Measurements from ENCODE around the gene TRAPPC10. TPM values are rescaled to one million over a fixed set of nuclear protein-coding genes. Genes with fewer than 3 reads are reported as not detected.
A peak's percentile ranks its signal among the peaks of the same experiment; 100 is the strongest.

Gene TRAPPC10
- total RNA-seq, 2 experiments from 2014 or later: 44.1 to 45.4 TPM

- H3K27me3 Mint-ChIP-seq: no peaks in the 10 kb centered on the region
- peak overlapping the region; percentile 21 for H3K27ac Mint-ChIP-seq
- H3K9me3 Mint-ChIP-seq: no peaks in the 10 kb centered on the region
- intact Hi-C loops (cut with micrococcal nuclease): no loop called here
- ChIA-PET CTCF (interaction anchor here (1.3 kb wide), 1 partner anchor 16 kb away, joined by 4 read pairs; no protein-coding TSS in a partner anchor), POLR2A (interaction anchor here (0.6 kb wide), 3 partner anchors 8 to 112 kb away, joined by 3 to 4 read pairs (median 3); no protein-coding TSS in a partner anchor)
- no peak overlapping the region for H3K4me3 Mint-ChIP-seq
- peaks cover 8% of the 10 kb centered on the region for H3K4me1 Mint-ChIP-seq (ENCODE audit: low read depth)
- ATAC-seq (no peak), DNase-seq (no peak)
- TF ChIP-seq CTCF (IDR thresholded peaks at IDR 0.05): no peak
- peaks cover 6% of the 10 kb centered on the region for H3K36me3 Mint-ChIP-seq (ENCODE audit: low read depth)
These were observed 37.5 kb downstream of the TRAPPC10 start for GRCh38 chr21:44049606-44050005.

GRCh38 chr21:44050276-44050675 is 38.2 kb downstream of the TRAPPC10 start:
- H3K4me1 Mint-ChIP-seq (ENCODE audit: low read depth): peaks cover 8% of the 10 kb centered on the region
- no peaks in the 10 kb centered on the region for H3K9me3 Mint-ChIP-seq
- intact Hi-C loops (cut with micrococcal nuclease): no loop called here
- H3K27ac Mint-ChIP-seq: no peak overlapping the region
- DNase-seq (no peak), ATAC-seq (no peak)
- no peaks in the 10 kb centered on the region for H3K27me3 Mint-ChIP-seq
- TF ChIP-seq CTCF (IDR thresholded peaks at IDR 0.05): no peak
- POLR2A ChIA-PET: interaction anchor here (0.6 to 1.4 kb wide), 2 partner anchors 13 to 14 kb away, joined by 3 read pairs; no protein-coding TSS in a partner anchor
- CTCF ChIA-PET: interaction anchor here (1.3 kb wide), 1 partner anchor 16 kb away, joined by 4 read pairs; no protein-coding TSS in a partner anchor
- H3K36me3 Mint-ChIP-seq (ENCODE audit: low read depth): peaks cover 6% of the 10 kb centered on the region
- no peak overlapping the region for H3K4me3 Mint-ChIP-seq

GRCh38 chr21:44051462-44051941 is 39.4 kb downstream of the TRAPPC10 start:
- ATAC-seq (no peak), DNase-seq (no peak)
- Mint-ChIP-seq H3K27me3 (no peaks in the 10 kb centered on the region), H3K36me3 (ENCODE audit: low read depth) (peaks cover 16% of the 10 kb centered on the region), H3K27ac (no peak overlapping the region), H3K9me3 (no peaks in the 10 kb centered on the region), H3K4me3 (no peak overlapping the region), H3K4me1 (ENCODE audit: low read depth) (peaks cover 8% of the 10 kb centered on the region)
- intact Hi-C loops (cut with micrococcal nuclease): no loop called here
- CTCF ChIA-PET: no interaction called here
- POLR2A ChIA-PET: interaction anchor here (0.6 to 1.4 kb wide), 3 partner anchors 13 to 23 kb away, joined by 3 to 5 read pairs (median 3); no protein-coding TSS in a partner anchor
- TF ChIP-seq CTCF (IDR thresholded peaks at IDR 0.05): no peak

GRCh38 chr21:44052071-44052829 is 40.1 kb downstream of the TRAPPC10 start:
- intact Hi-C loops (cut with micrococcal nuclease): no loop called here
- peaks cover 11% of the 10 kb centered on the region for H3K4me1 Mint-ChIP-seq (ENCODE audit: low read depth)
- H3K4me3 Mint-ChIP-seq: no peak overlapping the region
- DNase-seq (no peak), ATAC-seq (no peak)
- ChIA-PET POLR2A (interaction anchor here (1.0 kb wide), 1 partner anchor 13 kb away, joined by 5 read pairs; no protein-coding TSS in a partner anchor), CTCF (no interaction called here)
- H3K27ac Mint-ChIP-seq: no peak overlapping the region
- no peak for TF ChIP-seq CTCF (IDR thresholded peaks at IDR 0.05)
- no peaks in the 10 kb centered on the region for H3K9me3 Mint-ChIP-seq
- peaks cover 20% of the 10 kb centered on the region for H3K36me3 Mint-ChIP-seq (ENCODE audit: low read depth)
- H3K27me3 Mint-ChIP-seq: no peaks in the 10 kb centered on the region

GRCh38 chr21:44052830-44053226 is 40.7 kb downstream of the TRAPPC10 start:
- ChIA-PET CTCF (no interaction called here), POLR2A (no interaction called here)
- Mint-ChIP-seq H3K4me1 (ENCODE audit: low read depth) (peaks cover 11% of the 10 kb centered on the region), H3K27me3 (no peaks in the 10 kb centered on the region), H3K36me3 (ENCODE audit: low read depth) (peaks cover 16% of the 10 kb centered on the region), H3K9me3 (no peaks in the 10 kb centered on the region), H3K4me3 (no peak overlapping the region), H3K27ac (no peak overlapping the region)
- ATAC-seq (no peak), DNase-seq (no peak)
- intact Hi-C loops (cut with micrococcal nuclease): no loop called here
- TF ChIP-seq CTCF (IDR thresholded peaks at IDR 0.05): no peak

Data from activated CD8-positive, alpha-beta T cell treated with anti-CD3 and anti-CD28 coated beads for 36 hours (primary cell).